NCI-H187 (cell line): ENCODE results near the gene ITFG1.
"Not testable (repeated sequence)": the region's sequence is repeated elsewhere in the genome, so short reads cannot be mapped to it uniquely, and the experiment has no call there.

ENCODE experiments used
- DNase-seq, 2 experiments: peaks; one replicate each; lab custom pipeline; 2025; lab: John Stamatoyannopoulos, UW

The ITFG1 gene

GRCh38 chr16:47236716-47237115 lies 224.1 kb downstream of the ITFG1 start:
- no peak for DNase-seq

DNA sequence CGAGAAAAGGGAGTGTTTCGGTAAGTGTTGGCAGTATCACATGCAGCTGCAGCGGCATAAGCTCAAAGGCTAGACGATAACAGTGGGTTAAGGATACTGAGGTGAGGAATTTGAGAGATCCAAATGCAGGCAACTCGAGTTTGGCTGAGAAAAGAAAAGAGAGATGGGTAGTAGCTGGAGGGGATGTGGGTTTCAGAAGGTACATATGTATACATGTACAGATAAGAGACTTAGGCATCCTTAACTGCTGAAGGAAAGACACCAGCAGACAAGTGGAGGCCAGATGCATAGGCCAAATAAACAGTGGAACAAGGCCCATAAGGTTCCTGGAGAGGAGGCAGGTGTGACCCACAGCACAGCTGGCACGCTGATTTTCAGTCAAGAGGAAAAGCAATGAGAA lies 230.6 kb downstream of the ITFG1 start:
- DNase-seq: no peak

DNA sequence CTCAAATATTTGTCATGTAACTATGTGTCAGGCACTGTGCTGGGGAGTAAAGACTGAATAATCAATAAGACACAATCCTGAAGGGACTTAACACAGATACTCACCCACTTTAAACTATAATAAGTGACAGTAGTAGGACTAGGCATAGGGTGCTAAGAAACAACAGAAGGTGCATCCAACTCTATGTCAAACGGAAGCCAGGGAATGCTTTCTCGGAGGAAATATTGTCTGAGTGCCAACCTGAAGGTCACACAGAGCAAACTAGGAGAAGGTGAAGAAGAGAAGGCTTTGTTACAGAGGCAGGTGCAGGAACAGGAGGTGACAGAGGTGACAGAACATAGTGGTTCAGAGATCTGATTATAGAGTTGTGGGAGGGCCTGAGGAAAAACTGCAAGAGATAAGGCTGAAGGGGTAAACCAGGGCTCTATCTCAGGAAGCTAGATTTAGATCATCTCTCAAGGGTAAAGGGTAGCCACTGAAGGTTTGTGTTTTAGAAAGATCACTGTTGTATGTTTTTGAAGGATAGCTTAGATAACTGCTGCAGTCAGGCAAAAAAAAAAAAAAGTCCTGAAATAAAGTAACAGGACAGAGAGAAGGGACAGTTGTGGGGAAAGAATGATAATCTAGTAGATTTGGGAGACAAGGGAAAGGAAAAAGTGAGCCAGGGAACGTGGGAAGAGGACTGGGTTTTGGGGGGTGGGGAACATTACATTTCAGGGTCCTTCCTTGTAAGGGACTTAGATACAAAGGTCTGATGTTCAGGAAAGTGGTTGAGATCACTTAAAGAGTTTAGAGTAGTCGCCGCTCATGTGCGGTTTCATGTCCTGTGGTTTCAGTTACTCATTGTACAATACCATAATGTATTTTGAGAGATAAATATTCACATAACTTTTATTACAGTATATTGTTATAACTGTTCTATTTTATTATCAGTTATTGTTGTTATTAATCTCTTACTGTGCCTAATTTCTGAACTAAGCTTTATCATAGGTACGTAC lies 231.5 kb downstream of the ITFG1 start:
- DNase-seq: no peak

DNA sequence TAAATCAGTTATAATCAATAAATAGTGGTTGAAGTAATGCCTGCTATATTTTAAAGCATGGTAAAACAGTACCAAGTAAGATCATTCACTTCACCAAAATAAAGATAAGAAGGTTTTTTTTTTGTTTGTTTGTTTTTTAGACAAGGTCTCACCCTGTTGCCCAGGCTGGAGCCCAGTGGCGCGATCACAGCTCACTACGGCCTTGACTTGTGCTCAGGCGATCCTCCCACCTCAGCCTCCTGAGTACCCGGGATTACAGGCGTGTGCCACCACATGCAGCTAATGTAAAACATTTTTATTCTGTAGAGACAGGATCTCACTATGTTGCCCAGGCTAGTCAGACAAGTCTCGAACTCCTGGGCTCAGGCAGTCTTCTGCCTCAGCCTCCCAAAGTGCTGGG lies 232.6 kb downstream of the ITFG1 start:
- DNase-seq: no peak

- DNase-seq: no peak
Observed at GRCh38 chr16:47213761-47214440, 247.0 kb downstream of the ITFG1 start.

- DNase-seq: no peak
Observed at GRCh38 chr16:47211218-47211617, 249.6 kb downstream of the ITFG1 start.

GRCh38 chr16:47204736-47205504 lies 255.9 kb downstream of the ITFG1 start:
- DNase-seq: no peak

GRCh38 chr16:47203433-47203832 lies 257.4 kb downstream of the ITFG1 start:
- DNase-seq: peak in 1 of 2 experiments; percentile 5

GRCh38 chr16:47198180-47198575 lies 262.7 kb downstream of the ITFG1 start:
- DNase-seq: no peak

GRCh38 chr16:47197536-47198179 lies 263.2 kb downstream of the ITFG1 start:
- no peak for DNase-seq

GRCh38 chr16:47196457-47196856 lies 264.4 kb downstream of the ITFG1 start:
- no peak for DNase-seq

DNA sequence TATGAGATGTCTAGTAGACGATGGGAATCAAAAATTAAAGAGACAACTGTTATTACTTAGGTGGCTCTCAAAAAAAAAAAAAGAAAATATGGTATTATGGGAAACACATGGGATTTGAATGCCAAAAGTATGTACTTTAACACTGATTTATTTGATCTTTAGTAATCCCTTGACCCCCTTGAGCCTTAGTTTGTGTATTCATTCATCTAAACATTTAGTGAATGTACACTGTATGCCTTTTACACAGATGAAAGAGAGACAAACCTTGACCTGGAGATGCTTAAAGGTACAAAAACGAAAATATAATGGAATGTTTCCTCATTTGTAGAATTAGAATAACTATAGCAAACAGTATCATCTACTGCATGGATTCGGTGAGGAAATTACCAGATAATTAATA lies 278.5 kb downstream of the ITFG1 start:
- no peak for DNase-seq

GRCh38 chr16:47181066-47181465 lies 279.8 kb downstream of the ITFG1 start:
- not testable (repeated sequence) for DNase-seq

DNA sequence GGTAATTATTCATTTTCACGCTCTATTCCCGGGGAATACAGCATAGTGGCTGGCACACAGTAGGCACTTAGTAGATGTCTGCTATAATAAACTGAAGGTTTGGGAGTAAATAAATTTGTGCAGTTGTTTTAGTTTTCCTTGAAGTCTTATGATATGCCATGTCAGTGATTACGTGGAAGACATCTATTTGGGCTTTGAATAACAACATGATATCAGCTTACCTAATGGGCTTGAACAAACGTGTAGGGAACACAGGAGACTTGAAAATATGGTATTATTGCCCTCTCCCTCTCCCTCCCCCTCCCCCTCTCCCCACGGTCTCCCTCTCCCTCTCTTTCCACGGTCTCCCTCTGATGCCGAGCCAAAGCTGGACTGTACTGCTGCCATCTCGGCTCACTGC lies 280.8 kb downstream of the ITFG1 start:
- no peak for DNase-seq

DNA sequence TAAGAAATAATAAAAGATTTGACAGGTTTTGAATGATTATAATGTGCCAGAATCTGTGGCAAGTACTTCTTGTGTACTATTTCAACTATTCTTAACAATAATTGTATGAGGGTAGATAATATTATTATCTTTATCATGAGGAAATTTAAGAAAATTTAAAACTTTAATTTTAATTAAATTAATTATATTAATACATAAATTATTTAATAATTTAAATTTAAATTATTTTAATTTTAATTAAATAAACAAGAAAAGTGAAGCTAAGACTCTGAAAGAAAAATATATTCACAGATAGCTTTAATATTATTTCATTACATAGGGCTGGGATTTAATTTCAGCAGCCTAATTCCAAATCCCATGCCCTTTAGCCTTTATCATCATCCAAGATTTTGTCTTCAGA lies 285.7 kb downstream of the ITFG1 start:
- DNase-seq: no peak

DNA sequence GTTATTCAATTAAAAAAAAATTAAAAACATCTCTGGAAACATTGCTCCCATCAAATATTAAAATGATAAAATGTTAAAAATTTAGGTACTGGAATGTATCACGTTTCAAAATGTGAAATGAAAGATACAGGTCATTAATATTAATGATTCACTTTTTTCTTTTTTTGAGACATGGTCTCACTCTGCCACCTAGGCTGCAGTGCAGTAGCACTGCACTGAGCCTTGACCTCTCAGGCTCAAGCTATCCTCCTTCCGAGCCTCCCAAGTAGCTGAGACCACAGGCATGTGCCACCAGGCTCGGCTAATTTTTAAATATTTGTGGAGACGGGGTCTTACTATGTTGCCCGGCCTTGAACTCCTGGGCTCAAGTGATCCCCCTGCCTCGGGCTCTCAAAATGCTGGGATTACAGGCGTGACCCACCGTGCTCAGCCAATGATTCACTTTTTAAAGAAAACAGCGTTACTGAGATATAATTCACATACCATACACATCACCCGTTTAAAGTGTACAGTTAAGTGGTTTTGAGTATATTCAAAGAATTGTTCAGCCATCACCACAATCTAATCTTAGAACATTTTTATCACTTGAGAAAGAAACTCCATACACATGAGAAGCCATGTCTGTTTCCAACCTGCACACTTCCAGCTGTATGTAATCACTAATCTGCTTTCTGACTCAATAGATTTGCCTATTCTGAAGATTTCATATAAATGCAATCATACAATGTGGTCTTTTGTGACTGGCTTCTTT lies 298.0 kb downstream of the ITFG1 start:
- DNase-seq: no peak

DNA sequence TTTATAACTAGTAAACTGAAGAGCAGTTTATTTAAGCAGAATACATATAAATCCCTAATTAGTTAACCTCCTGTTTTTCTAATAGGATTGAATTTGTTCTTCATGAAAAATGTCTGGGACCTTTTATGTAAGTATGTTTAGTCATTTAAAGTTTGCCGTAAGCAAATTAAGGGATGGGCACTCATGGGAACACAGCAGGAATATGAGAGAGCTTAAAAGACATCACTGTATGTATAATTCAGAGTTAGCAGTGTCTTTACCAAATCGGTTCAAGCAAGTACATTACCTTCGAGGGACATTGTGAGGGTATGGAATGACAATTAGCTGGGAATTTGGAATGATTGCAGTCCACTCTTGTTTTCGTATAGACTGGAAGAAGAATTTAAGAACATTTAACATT lies 299.4 kb downstream of the ITFG1 start:
- DNase-seq: no peak

DNA sequence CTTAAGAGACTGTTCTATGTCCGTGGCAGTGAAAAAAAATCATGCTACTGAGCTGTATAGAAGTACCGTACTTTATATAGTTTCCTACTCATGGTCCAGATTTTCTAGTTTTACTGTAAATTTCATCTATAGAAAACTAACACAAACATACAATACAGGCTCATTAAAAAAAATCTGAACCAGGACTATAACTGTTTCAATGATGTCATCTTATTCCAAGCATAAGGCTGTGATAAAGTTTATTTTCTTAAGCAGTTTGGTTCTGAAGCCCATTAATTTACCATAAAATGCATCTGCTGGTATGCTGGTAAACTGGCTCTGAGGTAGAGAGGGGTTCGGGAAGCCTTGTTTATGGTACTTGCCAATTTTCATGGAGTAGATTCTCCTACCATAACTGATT lies 300.4 kb downstream of the ITFG1 start:
- no peak for DNase-seq

DNA sequence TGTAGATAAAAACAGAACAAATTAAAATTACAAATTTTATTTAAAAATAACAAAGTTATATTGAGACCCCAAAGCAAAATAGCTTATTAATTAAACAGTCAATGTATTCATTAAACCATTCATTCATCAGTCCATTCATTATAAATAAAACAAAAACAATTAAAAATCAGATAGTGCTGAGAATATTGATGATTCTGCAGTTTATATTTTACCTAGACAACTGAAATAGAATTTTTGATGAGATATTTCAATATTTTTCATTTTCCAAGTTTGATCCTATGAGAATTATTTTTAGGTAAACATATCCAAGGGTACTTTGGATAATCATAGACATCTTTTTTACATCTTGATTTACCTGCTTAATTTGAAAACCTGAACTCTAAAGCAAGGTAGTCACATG lies 301.9 kb downstream of the ITFG1 start:
- DNase-seq: no peak

DNA sequence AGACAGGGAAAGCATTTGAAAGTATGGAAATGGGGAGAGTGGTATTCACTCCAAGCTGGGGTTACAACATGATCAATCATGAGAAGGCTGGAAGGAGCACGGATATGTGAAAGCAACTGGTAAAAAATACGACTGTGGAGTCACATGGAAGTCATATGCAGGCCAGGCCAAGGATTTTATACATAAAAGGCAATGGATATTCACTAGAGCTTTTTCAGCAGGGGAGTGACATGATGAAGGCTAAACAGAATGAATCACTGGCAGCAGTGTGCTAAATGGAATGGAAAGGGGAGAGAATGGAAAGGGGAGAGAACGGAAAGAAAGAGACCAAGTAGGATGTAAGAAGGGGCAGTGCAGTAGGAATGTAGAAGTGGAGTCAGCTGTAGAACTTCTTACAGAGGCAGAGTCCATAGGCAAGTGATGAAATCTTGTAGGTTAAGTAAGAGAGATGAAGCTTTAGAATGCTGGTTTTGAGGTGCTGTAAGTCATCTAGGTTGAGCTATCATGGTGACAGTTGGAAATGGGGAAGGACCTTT lies 304.1 kb downstream of the ITFG1 start:
- no peak for DNase-seq

DNA sequence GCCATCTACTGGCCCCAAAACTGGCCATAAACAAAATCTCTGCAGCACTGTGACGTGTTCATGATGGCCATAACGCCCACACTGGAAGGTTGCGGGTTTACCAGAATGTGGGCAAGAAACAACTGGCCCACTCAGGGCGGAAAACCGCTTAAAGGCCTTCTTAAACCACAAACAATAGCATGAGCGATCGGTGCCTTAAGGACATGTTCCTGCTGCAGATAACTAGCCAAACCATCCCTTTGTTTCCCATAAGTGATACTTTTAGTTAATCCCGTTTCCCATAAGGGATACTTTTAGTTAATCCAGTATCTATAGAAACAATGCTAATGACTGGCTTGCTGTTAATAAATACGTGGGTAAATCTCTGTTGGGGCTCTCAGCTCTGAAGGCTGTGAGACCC lies 308.4 kb downstream of the ITFG1 start:
- DNase-seq: not testable (repeated sequence)
